Smooth muscle cell (in vitro differentiated cells): ENCODE measurements around the gene CD300H. TPM values are rescaled to one million over a fixed set of nuclear protein-coding genes. Genes with fewer than 3 reads are reported as not detected.

Experiments
- DNase-seq: peaks from one replicate; lab custom pipeline; 2025; ENCODE audit not compliant: unreplicated experiment; lab: John Stamatoyannopoulos, UW
- H2AFZ ChIP-seq: fragments of 200-600 bp; sonication (generic); 2 replicates; pipeline ENCODE4 v1.6.0; 2016; ENCODE audit warnings: antibody characterized with exemption, low read depth, mild to moderate bottlenecking
- H3F3A ChIP-seq: fragments of 200-600 bp; sonication (generic); 2 replicates; pipeline ENCODE4 v1.6.0; 2017; ENCODE audit warnings: antibody characterized with exemption, low read depth
- H3K27ac ChIP-seq: fragments of 200-600 bp; sonication (generic); 2 replicates; pipeline ENCODE4 v1.5.1; 2016; ENCODE audit warnings: low read depth, mild to moderate bottlenecking
- H3K27me3 ChIP-seq: fragments of 200-600 bp; sonication (generic); 2 replicates; pipeline ENCODE4 v1.6.1; 2016; ENCODE audit warnings: low read depth, mild to moderate bottlenecking
- H3K36me3 ChIP-seq: fragments of 200-600 bp; sonication (generic); 2 replicates; pipeline ENCODE4 v1.5.1; 2016; ENCODE audit warnings: low read depth
- H3K4me1 ChIP-seq: fragments of 200-600 bp; sonication (generic); 2 replicates; pipeline ENCODE4 v1.5.1; 2016; ENCODE audit warnings: low read depth
- H3K4me2 ChIP-seq: fragments of 200-600 bp; sonication (generic); 2 replicates; pipeline ENCODE4 v1.6.0; 2016; ENCODE audit warnings: mild to moderate bottlenecking
- H3K4me3 ChIP-seq: fragments of 200-600 bp; sonication (generic); 2 replicates; pipeline ENCODE4 v1.5.1; 2016; ENCODE audit warnings: mild to moderate bottlenecking
- H3K79me2 ChIP-seq: fragments of 200-600 bp; sonication (generic); 2 replicates; pipeline ENCODE4 v1.6.0; 2016; ENCODE audit warnings: low read depth, mild to moderate bottlenecking
- H3K9ac ChIP-seq: fragments of 200-600 bp; sonication (generic); 2 replicates; pipeline ENCODE4 v1.6.0; 2016; ENCODE audit warnings: low read depth
- H3K9me3 ChIP-seq: fragments of 200-600 bp; sonication (generic); replicated peaks from 2 replicates; pipeline ENCODE4 v1.5.1; 2016; ENCODE audit warnings: low read depth
- H4K20me1 ChIP-seq: fragments of 200-600 bp; sonication (generic); 2 replicates; pipeline ENCODE4 v1.6.0; 2016; ENCODE audit warnings: low read depth
- WGBS: methylation state at CpG from one replicate; pipeline ENCODE4 v1.1.7; 2016; ENCODE audit warnings: low lambda C conversion rate; 5-methylcytosine and 5-hydroxymethylcytosine counted together
- polyA plus RNA-seq: library from polyadenylated mRNA; unstranded; fragments of >200 nt; fragmentation: Nextera tagmentation; extraction: Ambion mirVana; gene quantifications from 2 replicates; pipeline ENCODE4 v1.2.1, GENCODE V29; 2016
- total RNA-seq: library from RNA; depleted of rRNA; stranded (reverse); fragments of >200 nt; gene quantifications from 2 replicates; pipeline ENCODE4 v1.2.3, GENCODE V29; 2014
- TF ChIP-seq, protein P1 (sequence below): fragments of 200-600 bp; sonication (generic); IDR thresholded peaks from 2 replicates; pipeline ENCODE4 v1.5.1; 2017; ENCODE audit warnings: borderline replicate concordance, mild to moderate bottlenecking, antibody characterized with exemption; ENCODE audit not compliant: insufficient read depth, poor library complexity, severe bottlenecking

Gene CD300H
- total and polyA plus RNA-seq, 2 experiments from 2014 or later = 0.65 TPM; not detected in 1

- Histone ChIP-seq H4K20me1 (no peaks in the 10 kb centered on the region), H3K36me3 (no peaks in the 10 kb centered on the region), H3K4me1 (no peaks in the 10 kb centered on the region), H3K9me3 (no peaks in the 10 kb centered on the region), H3K79me2 (no peaks in the 10 kb centered on the region), H3K27me3 (peaks cover 14% of the 10 kb centered on the region), H3K27ac (no peak overlapping the region), H3F3A (no peaks in the 10 kb centered on the region), H3K4me3 (no peak overlapping the region), H3K4me2 (no peak overlapping the region), H2AFZ (no peak overlapping the region), H3K9ac (no peak overlapping the region)
- TF ChIP-seq, protein P1, sequence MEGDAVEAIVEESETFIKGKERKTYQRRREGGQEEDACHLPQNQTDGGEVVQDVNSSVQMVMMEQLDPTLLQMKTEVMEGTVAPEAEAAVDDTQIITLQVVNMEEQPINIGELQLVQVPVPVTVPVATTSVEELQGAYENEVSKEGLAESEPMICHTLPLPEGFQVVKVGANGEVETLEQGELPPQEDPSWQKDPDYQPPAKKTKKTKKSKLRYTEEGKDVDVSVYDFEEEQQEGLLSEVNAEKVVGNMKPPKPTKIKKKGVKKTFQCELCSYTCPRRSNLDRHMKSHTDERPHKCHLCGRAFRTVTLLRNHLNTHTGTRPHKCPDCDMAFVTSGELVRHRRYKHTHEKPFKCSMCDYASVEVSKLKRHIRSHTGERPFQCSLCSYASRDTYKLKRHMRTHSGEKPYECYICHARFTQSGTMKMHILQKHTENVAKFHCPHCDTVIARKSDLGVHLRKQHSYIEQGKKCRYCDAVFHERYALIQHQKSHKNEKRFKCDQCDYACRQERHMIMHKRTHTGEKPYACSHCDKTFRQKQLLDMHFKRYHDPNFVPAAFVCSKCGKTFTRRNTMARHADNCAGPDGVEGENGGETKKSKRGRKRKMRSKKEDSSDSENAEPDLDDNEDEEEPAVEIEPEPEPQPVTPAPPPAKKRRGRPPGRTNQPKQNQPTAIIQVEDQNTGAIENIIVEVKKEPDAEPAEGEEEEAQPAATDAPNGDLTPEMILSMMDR = no peak
- no peak for DNase-seq
- WGBS = 83% methylated on average over 10 of the region's 10 CpGs
Measured at GRCh38 chr17:74522381-74523105, 44.8 kb downstream of the CD300H start.

DNA sequence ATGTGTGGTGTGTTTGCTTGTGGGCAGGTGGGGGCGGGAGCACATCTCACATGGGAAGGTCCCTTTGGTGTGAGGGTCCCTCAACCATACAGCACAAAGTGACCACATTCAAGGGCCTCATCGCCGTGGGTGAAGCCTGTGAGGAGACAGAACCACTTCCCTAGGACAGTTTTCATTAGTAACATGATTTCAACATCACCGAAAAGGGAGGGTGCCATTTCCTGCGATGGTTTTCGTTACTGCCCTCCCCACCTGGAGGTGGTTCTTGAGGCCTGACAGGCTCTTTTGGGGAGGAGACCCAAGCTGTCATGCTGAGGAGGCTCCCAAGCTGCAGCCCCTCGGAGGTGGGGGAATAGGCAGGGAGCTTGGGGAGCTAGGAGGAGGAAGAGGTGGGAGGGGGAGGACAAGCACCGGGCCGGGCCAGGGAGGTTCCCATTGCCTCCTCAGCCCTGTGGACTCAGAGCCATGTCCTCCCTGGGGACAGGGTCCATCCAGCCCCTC is 45.6 kb downstream of the CD300H start:
- H4K20me1 ChIP-seq = no peaks in the 10 kb centered on the region
- WGBS = 87% methylated on average over 9 of the region's 9 CpGs
- H3K27ac ChIP-seq = no peak overlapping the region
- no peaks in the 10 kb centered on the region for H3K36me3 ChIP-seq
- DNase-seq = no peak
- no peak overlapping the region for H2AFZ ChIP-seq
- no peaks in the 10 kb centered on the region for H3F3A ChIP-seq
- no peak overlapping the region for H3K9ac ChIP-seq
- H3K4me2 ChIP-seq = no peak overlapping the region
- no peaks in the 10 kb centered on the region for H3K9me3 ChIP-seq
- TF ChIP-seq, protein P1 = no peak
- no peaks in the 10 kb centered on the region for H3K4me1 ChIP-seq
- peaks cover 14% of the 10 kb centered on the region for H3K27me3 ChIP-seq
- H3K4me3 ChIP-seq = no peak overlapping the region
- no peaks in the 10 kb centered on the region for H3K79me2 ChIP-seq

- no peak for DNase-seq
- Histone ChIP-seq H3K4me3 (no peak overlapping the region), H4K20me1 (no peaks in the 10 kb centered on the region), H3K9ac (no peak overlapping the region), H2AFZ (no peak overlapping the region), H3F3A (no peaks in the 10 kb centered on the region), H3K4me2 (no peak overlapping the region), H3K9me3 (no peaks in the 10 kb centered on the region), H3K79me2 (no peaks in the 10 kb centered on the region), H3K27me3 (peaks cover 14% of the 10 kb centered on the region), H3K36me3 (no peaks in the 10 kb centered on the region), H3K27ac (no peak overlapping the region), H3K4me1 (no peaks in the 10 kb centered on the region)
- 91% methylated on average over 21 of the region's 21 CpGs for WGBS
- TF ChIP-seq, protein P1 = no peak
Measured at GRCh38 chr17:74520790-74521480, 46.4 kb downstream of the CD300H start.
